NCI-H1436 treated with DMSO at 0.1 percent for 48 hours (cell line): Measurements from ENCODE around the gene GDPD2.
"Not testable (repeated sequence)": the region's sequence is repeated elsewhere in the genome, so short reads cannot be mapped to it uniquely, and the experiment has no call there.

Source experiments
- DNase-seq: peaks from one replicate; lab custom pipeline; 2025; lab: John Stamatoyannopoulos, UW

The GDPD2 gene, protein sequence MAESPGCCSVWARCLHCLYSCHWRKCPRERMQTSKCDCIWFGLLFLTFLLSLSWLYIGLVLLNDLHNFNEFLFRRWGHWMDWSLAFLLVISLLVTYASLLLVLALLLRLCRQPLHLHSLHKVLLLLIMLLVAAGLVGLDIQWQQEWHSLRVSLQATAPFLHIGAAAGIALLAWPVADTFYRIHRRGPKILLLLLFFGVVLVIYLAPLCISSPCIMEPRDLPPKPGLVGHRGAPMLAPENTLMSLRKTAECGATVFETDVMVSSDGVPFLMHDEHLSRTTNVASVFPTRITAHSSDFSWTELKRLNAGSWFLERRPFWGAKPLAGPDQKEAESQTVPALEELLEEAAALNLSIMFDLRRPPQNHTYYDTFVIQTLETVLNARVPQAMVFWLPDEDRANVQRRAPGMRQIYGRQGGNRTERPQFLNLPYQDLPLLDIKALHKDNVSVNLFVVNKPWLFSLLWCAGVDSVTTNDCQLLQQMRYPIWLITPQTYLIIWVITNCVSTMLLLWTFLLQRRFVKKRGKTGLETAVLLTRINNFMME

DNA sequence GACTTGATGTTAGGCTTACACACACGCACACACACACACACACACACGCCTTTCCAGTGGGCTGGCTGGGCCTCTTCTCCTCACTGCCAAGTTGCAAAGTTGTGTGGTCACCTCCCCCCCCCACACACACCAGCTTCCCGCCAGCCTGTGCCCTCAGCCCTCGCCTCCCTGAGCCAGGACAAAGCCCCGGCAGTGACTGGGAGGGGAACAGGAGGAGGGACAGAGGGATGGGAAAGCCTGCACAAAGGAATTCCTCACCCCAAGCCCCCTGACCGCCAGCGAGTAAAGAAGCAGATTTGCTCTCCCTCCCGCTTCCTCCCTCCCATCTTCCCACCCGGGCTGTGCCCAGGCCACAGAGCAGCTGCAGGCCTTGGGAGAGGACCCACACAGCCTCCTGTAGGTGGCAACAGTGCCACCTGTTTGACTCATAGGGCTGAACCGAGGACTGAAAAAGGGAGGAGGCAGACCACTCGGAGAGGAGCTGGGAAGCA lies at the start of gene GDPD2:
Gene GDPD2, plus strand, starts transcription at position 464 of the 491 bp plus-strand sequence. CDS start 1,671 bp downstream, outside the sequence.
- DNase-seq = no peak

GRCh38 chrX:70386235-70386634 lies 36.9 kb upstream of the GDPD2 start:
- no peak for DNase-seq

GRCh38 chrX:70398899-70399298 lies 24.2 kb upstream of the GDPD2 start:
- DNase-seq = no peak

- DNase-seq = not testable (repeated sequence)
Observed at GRCh38 chrX:70400181-70400580, 22.9 kb upstream of the GDPD2 start.

- no peak for DNase-seq
Observed at GRCh38 chrX:70402721-70403120, 20.4 kb upstream of the GDPD2 start.

DNA sequence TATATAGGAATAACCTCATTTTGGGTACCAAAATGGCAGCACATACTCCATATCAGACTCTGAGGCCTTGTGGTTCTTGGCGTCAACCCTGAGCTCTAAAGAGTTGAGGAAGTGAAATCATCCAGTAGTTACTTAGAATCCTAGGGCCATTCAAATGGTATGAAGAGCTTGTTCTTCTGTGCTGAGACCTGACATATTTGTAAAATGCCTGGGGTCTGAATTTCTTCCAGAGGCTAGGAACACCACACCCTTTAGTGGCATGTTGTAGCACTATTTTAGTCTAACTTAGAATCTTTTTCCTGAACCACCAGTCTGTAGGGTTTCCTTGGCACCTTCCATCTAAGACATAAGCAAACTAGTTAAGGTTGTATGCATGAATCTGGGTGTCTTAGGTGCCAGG lies 18.1 kb upstream of the GDPD2 start:
- no peak for DNase-seq

GRCh38 chrX:70410921-70411320 lies 12.2 kb upstream of the GDPD2 start:
- no peak for DNase-seq

GRCh38 chrX:70411475-70411874 lies 11.6 kb upstream of the GDPD2 start:
- no peak for DNase-seq

DNA sequence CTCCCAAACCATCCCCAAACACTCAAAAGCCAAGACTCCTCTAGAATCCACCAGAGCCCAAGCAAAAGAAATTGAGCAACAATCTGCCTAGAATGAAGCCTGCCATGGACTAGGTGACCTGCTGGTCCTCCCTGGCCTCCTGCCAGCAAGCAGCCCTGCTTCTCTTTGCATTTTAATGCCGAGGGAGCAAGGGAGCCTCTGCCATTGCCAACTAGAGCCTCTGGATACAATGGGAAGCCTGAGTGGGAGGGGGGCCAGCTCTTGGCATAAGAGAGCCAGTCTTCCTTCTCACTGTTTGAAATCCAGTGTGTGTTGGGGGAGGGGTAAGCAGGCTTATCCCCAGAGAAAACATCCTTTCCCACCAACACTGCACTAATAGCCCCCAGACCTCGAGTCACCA lies 1.5 kb upstream of the GDPD2 start:
- DNase-seq = no peak

DNA sequence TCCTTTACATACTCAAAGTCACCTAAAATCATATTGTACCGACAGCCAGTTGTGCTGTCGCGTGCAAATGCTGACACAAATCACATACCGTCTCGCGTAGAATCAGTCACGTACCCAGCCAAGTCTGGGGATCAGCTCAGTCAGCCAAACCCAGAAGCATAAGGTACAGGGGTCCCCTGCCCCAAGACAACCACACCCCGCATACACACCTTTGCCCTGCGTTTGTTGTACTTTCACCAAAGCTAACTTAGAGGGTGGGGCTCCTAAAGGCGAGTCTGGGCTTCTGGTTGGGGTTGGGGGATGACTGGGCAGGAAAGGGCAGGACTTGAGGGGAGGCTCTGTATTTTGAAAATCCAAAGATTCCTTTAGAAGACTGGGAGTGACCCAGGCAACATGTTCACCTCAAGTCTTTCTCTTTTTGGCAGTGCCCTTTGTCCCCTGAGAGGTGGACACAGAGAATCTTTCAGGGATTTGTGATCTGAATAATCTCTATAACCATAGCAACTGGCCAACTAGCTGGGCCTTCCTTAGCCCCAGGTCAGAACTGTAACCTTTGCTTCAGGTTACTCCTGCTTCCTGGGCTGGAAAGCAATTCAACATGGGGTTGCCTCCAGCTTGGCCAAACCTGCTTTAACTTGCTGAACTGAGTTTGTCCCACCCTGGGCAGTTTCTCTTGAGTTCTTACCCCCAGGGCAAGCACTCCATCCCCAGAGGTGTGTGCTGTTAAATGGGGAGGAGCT lies 992 bp downstream of the GDPD2 start:
- DNase-seq = no peak

- DNase-seq = no peak
Observed at GRCh38 chrX:70424801-70425200, 1.7 kb downstream of the GDPD2 start.

DNA sequence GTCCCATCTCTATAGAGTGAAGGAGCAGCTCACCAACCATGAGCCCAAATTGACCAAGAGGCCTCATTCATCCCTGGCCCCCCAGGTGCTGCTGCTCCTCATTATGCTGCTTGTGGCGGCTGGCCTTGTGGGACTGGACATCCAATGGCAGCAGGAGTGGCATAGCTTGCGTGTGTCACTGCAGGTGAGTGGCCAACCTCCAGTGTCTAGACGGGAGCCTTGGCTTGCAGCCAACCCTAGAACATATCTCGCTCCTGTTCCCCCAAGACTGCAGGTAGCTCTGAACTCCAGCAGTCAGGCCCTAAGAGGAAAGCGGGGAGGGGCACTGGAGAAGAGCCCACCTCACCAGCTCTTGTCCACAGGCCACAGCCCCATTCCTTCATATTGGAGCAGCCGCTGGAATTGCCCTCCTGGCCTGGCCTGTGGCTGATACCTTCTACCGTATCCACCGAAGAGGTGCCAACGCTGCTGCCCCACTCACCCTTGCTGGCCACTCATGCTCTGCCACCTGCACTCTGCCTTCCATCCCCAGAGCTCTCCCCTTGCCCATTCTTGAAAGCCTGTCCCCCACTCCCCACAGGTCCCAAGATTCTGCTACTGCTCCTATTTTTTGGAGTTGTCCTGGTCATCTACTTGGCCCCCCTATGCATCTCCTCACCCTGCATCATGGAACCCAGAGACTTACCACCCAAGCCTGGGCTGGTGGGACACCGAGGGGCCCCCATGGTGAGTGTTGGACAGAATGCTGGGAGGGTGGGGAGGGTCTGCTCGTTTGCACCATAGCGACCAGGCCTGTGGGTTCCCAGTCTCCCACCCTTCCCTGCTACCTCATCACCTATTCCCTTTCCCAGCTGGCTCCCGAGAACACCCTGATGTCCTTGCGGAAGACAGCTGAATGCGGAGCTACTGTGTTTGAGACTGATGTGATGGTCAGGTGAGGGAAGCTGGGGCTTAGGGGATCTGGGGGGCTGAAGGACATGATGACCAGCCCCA lies 3.5 kb downstream of the GDPD2 start:
- DNase-seq = no peak

DNA sequence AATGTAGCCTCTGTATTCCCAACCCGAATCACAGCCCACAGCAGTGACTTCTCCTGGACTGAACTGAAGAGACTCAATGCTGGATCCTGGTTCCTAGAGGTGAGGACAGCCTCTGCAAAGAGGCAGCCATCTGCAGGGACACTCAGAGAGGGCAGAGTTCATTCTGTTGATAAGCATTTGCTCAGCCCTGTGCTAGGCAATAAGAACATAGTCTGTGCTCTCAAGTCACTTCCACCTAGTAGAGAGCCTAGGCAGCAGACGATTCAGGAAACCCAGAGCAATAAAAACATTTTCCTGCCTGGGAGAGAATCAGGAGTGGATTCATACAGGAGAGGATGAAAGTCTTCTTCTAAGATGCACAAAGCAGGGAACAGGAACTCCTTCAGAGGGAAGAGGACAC lies 4.3 kb downstream of the GDPD2 start:
- DNase-seq = no peak

DNA sequence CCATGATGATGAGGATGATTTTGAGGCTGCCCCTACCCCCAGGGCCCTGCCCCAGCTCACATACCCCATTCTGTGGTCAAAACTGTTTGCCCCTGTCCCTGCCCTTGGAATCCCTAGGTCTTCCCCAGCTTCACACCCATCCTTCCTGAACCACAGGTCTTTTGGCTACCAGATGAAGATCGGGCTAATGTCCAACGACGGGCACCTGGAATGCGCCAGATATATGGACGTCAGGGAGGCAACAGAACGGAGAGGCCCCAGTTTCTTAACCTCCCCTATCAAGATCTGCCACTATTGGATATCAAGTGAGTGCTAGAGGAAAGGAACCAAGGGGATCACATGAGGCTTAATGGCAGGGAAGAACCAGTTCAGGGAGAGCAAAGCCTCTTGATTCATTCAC lies 6.6 kb downstream of the GDPD2 start:
- DNase-seq = no peak

DNA sequence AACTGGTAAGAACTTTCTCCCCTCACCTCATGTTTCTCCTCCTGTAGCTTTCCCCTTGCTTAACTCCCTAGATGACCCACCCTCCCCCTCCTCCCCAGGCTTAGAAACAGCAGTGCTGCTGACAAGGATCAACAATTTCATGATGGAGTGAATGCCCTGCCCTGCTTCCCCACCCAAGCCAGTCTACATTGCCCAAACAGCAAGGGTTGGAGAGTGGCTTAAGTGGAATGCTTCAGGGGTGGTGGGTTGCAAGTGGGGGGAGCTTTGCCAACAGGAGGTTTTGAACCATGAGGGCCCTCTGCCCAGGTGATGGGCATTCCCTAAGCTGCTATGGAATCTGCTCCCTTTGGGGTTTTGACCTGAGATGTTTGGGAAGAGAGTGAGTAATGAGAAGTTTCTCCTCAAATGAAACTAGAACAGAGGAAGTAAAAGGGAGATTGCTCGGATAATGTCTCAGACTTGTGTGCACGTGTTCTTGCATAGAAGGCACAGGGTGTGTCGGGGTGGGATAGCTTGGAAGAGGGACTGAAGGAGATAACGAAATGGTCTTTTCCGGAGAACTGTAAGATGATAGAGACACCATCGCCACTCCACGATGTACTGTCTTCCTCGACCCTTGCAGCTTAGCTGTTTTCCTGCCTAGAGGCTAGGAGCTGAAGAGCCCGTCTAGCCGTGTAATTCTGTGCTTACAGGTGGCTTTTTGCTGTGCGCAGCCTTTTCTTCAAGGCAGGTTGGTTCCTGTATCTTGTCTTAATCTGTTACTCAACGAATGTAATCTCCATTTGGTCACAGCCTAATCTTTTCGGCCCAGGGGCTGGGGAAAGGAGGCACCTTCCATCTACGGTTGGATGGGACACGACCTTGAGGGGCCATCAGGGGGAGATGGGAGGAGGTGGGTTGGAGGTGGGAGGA lies 10.1 kb downstream of the GDPD2 start:
- DNase-seq = no peak

GRCh38 chrX:70433848-70434351 lies 10.8 kb downstream of the GDPD2 start:
- DNase-seq = peak; percentile 57

DNA sequence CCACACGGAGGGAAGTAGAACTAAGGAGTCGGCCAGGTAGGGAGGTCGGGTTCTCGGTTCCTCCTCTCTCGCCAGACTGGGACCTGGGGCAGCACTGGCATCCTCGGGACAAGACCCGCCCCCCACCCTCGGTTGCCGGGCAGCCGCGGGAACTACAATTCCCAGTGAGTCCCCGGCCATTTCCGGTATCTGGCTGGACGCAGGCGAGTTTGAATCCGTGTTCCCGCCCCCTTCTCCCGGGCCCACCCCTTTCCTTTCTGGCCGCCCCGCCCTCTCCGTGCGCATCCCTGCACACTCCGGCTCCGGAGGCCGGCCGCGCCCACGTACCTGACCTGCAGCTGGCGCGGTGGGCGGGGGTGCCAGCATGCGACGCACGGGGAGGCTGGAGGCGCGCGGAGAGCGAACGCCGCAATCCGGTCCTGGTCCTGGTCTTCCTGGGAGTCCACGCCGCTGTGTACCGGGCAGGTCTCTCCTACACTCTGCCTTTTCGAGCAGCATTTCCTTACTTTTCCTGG lies 11.3 kb downstream of the GDPD2 start:
- DNase-seq = peak; percentile 61

DNA sequence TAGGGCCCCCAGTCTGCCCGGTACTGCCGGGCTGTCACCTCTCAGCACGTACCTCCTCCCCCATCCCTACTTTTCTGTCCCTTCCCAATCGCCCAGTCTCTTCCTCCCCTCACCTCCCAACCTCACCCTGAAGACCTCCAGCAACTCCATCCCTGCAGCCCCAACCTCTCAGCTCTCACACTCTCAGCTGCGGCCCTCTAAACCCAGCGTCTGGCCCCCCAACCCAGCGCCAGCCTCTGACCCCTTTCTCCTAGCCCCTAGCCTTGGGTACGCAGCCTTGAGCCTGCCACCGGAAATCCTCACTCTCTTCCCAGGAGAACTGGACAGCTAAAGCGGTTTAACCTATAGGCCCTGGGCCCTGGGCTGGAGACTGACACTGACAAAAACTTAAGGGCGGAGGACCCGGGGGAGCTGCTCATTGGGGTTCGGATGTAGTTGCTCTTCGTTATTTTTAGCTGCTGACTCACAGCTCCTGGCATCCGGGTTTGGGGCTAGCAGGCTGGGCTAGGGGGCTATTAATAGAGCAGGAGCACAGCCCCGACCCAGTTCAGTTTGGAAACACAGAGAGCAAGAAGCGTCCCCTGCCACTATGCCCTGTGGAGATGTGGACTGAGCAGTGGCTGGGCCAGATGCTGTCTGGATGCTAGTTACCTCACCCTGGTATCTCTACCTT lies 11.9 kb downstream of the GDPD2 start:
- DNase-seq = no peak

DNA sequence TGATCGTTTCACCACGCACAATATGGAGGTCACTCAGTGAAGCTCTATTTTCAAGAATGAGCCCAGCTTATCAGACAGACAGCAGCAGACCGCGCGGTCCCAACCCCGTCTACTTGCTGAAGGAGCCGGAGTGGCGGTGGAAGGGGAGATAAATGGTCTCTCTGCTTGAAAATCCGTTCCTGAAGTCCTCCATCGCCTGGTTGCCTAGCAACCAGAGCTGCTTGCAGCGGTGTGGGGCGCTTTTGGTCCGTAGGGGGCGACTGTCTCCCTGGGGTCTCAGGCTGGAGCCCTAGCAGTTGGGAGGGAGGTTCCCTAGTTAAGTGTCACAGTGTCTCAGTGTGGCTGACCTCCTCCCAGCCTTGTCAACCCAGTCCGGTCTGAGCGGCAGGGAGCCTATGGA lies 13.2 kb downstream of the GDPD2 start:
- DNase-seq = no peak

GRCh38 chrX:70437011-70437410 lies 13.9 kb downstream of the GDPD2 start:
- no peak for DNase-seq
